ENCODE results near the gene TRAPPC2L.

DNA sequence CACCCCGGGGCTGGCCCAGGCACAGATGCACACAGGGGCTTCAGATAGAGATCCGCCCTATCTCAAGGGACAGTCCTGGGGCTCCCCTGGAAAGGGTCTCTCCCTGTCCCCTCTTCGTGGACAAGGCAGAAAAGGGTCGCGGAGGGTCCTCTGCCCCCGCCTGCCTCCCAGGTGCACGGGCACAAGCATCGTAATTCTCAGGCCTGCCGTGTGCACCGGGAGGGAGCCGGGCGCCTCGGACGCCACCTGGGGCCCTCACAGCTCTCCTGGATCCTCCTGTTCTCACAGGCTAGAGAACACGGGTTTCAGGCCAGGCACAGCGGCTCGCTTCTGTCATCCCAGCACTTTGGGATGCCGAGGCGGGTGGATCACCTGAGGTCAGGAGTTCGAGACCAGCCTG is 21.4 kb downstream of the TRAPPC2L start:
- TF ChIP-seq ZNF790 (CRISPR knock-in tag; IDR thresholded peaks at IDR 0.05; ENCODE audit: borderline replicate concordance) (no peak), ZFP37 (CRISPR knock-in tag; IDR thresholded peaks at IDR 0.05; ENCODE audit: borderline replicate concordance) (no peak), LCORL (IDR thresholded peaks at IDR 0.05) (no peak), LCORL (CRISPR knock-in tag; IDR thresholded peaks at IDR 0.05) (no peak), POLR2A (IDR thresholded peaks at IDR 0.05; ENCODE audit: insufficient read depth in 1 of 2, low read depth in 2 of 2, low read length in 2 of 2) (no peak), SOX5 (CRISPR knock-in tag; IDR thresholded peaks at IDR 0.05; ENCODE audit: borderline replicate concordance) (no peak)
- TF ChIP-seq, protein P1, sequence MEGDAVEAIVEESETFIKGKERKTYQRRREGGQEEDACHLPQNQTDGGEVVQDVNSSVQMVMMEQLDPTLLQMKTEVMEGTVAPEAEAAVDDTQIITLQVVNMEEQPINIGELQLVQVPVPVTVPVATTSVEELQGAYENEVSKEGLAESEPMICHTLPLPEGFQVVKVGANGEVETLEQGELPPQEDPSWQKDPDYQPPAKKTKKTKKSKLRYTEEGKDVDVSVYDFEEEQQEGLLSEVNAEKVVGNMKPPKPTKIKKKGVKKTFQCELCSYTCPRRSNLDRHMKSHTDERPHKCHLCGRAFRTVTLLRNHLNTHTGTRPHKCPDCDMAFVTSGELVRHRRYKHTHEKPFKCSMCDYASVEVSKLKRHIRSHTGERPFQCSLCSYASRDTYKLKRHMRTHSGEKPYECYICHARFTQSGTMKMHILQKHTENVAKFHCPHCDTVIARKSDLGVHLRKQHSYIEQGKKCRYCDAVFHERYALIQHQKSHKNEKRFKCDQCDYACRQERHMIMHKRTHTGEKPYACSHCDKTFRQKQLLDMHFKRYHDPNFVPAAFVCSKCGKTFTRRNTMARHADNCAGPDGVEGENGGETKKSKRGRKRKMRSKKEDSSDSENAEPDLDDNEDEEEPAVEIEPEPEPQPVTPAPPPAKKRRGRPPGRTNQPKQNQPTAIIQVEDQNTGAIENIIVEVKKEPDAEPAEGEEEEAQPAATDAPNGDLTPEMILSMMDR (CRISPR knock-in tag; IDR thresholded peaks at IDR 0.05): no peak

Measured in HepG2 (cell line).